Muscle layer of colon (tissue), 2 donors: ENCODE results near the gene INO80C.

Source experiments
- H3K27ac ChIP-seq: one replicate; pipeline ENCODE4 v1.7.0; 2013; ENCODE audit warnings: low read depth, mild to moderate bottlenecking, low read length, moderate library complexity
- H3K27me3 ChIP-seq, 2 donors: one replicate each; pipeline ENCODE4 v1.7.0; 2013; ENCODE audit warnings: low read length in 2 of 2, mild to moderate bottlenecking in 2 of 2; ENCODE audit not compliant: insufficient read depth in 2 of 2, control insufficient read depth in 1 of 2
- H3K36me3 ChIP-seq: one replicate; pipeline ENCODE4 v1.7.0; 2013; ENCODE audit warnings: mild to moderate bottlenecking, low read length; ENCODE audit not compliant: insufficient read depth
- H3K4me1 ChIP-seq: one replicate; pipeline ENCODE4 v1.7.0; 2013; ENCODE audit warnings: mild to moderate bottlenecking, low read length; ENCODE audit not compliant: insufficient read depth
- H3K4me3 ChIP-seq, 2 donors: one replicate each; pipeline ENCODE4 v1.7.0; 2013; ENCODE audit warnings: low read length in 2 of 2, low read depth in 1 of 2, mild to moderate bottlenecking in 1 of 2, moderate library complexity in 1 of 2
- H3K9ac ChIP-seq: one replicate; pipeline ENCODE4 v1.7.0; 2013; ENCODE audit warnings: low read length
- H3K9me3 ChIP-seq: one replicate; pipeline ENCODE4 v1.7.0; 2013; ENCODE audit warnings: mild to moderate bottlenecking, low read length
- donor health status: abdominal sarcoma.
- donor health status: Adenocarcinoma of cecum.

INO80C gene

DNA sequence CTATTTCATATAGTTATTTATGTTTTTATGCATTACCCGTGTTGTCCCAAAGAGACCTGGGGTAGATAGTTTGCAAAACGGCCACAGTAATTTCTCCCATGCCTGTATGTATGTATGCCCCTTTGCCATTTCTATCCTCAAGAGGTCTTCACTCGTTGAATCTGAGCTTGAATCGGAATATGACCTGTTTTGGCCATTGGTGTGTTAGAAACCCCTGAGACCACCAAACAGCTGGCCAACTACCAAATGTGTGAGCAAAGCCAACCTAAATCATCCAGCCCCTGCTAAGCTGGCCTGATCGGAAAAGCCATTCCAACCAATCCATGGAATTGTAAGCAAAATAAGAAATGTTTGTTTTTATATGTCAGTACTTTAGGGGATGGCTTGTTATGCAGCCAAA lies 23.4 kb upstream of the INO80C start:
- no peak overlapping the region for H3K27ac ChIP-seq
- H3K9me3 ChIP-seq, result no peaks in the 10 kb centered on the region
- H3K4me1 ChIP-seq, result peaks cover 20% of the 10 kb centered on the region

GRCh38 chr18:35519148-35519899 lies 21.6 kb upstream of the INO80C start:
- H3K4me3 ChIP-seq, result no peak overlapping the region
- H3K27ac ChIP-seq, result no peak overlapping the region
- H3K9ac ChIP-seq, result no peak overlapping the region
- H3K36me3 ChIP-seq, result no peaks in the 10 kb centered on the region
- H3K4me1 ChIP-seq, result peaks cover 19% of the 10 kb centered on the region
- H3K27me3 ChIP-seq, result no peaks in the 10 kb centered on the region
- no peaks in the 10 kb centered on the region for H3K9me3 ChIP-seq

More for the DNA sequence above, 23.4 kb upstream of the INO80C start:
- H3K4me3 ChIP-seq, result no peak overlapping the region
- H3K27me3 ChIP-seq, result no peaks in the 10 kb centered on the region
- H3K9ac ChIP-seq, result no peak overlapping the region
- no peaks in the 10 kb centered on the region for H3K36me3 ChIP-seq

DNA sequence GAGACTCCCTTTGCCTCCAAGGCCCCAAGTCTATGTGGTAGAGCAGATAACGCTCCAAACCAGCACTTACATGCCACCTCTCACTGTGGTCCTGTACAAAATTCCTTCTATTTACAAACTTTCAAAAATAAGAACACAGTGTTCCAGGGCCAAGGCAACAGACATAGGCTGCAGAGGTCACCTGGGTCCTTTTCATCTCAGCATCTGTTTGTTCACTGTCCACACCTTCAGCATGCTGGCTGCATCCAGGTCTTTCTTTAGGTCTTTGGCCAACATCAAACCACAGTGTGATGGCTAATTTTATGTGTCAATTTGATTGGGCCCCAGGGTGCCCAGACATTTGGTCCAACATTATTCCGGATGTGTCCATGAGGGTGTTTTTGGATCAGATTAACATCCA lies 20.0 kb upstream of the INO80C start:
- H3K9ac ChIP-seq, result no peak overlapping the region
- H3K36me3 ChIP-seq, result no peaks in the 10 kb centered on the region
- H3K27me3 ChIP-seq, result no peaks in the 10 kb centered on the region
- H3K9me3 ChIP-seq, result no peaks in the 10 kb centered on the region
- no peak overlapping the region for H3K27ac ChIP-seq
- H3K4me1 ChIP-seq, result peaks cover 16% of the 10 kb centered on the region
- H3K4me3 ChIP-seq, result no peak overlapping the region

DNA sequence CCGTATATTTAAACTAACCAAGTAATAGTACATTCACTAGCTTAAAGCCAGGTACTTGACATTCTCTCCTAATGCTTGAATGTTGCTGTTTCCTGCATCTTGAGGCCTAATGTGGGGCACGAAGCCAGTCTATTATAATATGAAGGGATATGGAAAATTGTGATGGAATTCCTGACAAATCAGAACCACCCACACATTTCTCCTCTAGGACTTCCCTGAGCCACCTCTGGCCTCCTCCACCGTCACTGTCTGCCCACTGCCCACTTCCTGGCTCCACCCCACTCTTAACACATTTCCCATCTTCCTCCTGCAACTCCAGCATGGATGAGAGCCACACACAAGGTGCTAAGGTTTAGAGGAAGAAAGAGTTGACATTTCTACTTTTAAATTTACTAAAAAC lies 19.0 kb upstream of the INO80C start:
- Histone ChIP-seq H3K9ac (no peak overlapping the region), H3K4me3 (no peak overlapping the region), H3K36me3 (no peaks in the 10 kb centered on the region), H3K27ac (no peak overlapping the region), H3K9me3 (no peaks in the 10 kb centered on the region), H3K4me1 (peaks cover 16% of the 10 kb centered on the region), H3K27me3 (no peaks in the 10 kb centered on the region)

DNA sequence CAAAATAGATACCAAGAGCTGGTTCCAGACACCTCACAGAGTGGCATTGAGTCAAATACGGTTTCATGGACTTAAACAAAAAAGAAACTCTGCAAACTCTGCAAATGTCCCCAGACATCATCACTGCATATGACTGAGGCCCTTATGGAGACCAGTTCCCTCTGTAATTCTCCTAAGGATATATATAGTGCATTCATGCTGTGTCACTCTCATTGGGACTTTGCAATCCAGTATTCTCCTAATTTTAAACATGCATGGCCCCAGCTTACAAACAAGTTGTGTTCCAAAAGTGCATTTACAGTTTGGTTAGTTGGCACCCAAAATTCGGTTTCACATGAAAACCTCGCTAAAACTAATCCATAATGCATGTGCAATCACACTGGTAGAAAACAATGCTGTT lies 18.6 kb upstream of the INO80C start:
- no peak overlapping the region for H3K9ac ChIP-seq
- H3K4me1 ChIP-seq, result peaks cover 16% of the 10 kb centered on the region
- H3K27me3 ChIP-seq, result no peaks in the 10 kb centered on the region
- H3K27ac ChIP-seq, result no peak overlapping the region
- no peaks in the 10 kb centered on the region for H3K36me3 ChIP-seq
- H3K9me3 ChIP-seq, result no peaks in the 10 kb centered on the region
- no peak overlapping the region for H3K4me3 ChIP-seq

DNA sequence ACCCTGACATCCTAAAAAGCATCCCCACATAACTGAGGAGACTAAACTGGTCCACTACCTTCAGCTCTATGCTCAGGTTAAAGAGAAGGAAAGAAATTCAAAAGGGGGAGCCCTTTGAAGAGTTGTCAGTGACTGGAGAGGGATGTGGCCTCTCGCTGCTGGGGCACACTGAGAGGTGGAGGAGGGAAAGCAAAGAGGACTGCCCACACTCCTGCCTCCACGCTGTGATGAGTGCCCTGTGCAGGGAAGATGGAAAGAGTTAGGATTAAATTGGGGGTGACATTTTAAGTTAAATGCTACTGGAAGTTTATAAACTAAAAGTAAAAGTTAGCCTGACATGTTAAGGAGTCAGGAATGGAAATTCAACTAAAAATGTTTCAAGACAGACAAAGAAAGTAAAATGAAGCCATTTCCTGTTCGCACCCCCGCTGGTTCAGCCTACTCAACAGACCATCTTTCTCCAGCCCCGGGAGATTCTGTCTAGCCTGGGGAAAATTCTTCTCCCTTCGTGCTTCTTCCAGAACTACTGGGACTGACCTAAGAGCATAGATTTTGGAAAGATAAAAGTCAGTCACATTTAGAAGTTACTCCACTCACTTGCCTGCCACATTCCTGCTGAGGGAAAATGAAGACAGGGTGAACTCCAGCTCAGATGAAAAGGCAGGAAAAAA lies 17.8 kb upstream of the INO80C start:
- no peak overlapping the region for H3K4me3 ChIP-seq
- no peaks in the 10 kb centered on the region for H3K27me3 ChIP-seq
- no peaks in the 10 kb centered on the region for H3K9me3 ChIP-seq
- no peaks in the 10 kb centered on the region for H3K36me3 ChIP-seq
- H3K4me1 ChIP-seq, result peaks cover 16% of the 10 kb centered on the region
- H3K9ac ChIP-seq, result no peak overlapping the region
- no peak overlapping the region for H3K27ac ChIP-seq

DNA sequence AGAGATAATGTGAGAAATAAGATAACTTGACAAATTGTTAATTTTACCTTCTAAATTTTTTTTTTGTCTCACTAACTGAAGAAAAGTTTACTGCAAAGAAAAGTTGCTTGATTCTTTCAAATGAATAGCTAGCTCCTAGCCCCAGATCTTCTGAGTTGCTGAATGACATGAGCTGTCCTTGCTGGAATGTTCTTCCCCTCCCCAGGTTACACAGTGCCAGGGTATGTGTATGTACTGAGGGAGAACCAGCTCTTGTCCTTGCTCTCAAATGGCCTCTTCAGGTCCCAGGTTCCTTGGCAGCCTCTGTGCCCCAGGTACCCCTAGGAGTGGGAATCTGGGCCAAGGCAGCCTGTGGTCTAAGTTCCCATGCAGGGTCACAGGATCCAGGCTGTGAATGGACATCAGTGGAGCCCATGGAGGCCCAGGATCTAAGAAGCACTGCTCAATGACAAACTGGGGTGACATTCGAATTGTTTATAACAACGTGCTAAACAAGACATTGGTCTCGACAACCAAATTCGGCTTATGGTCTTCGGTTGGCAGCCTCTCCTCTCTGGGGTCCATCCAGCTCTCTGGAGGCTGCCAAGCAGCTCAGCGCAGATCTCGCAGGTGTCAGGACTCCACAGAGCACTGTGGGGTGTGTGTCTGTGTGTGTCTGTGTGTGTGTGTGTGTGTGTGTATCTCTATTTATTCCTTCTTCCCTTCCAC lies 17.1 kb upstream of the INO80C start:
- Histone ChIP-seq H3K36me3 (no peaks in the 10 kb centered on the region), H3K4me1 (peaks cover 16% of the 10 kb centered on the region), H3K9me3 (no peaks in the 10 kb centered on the region), H3K4me3 (no peak overlapping the region), H3K9ac (no peak overlapping the region), H3K27ac (no peak overlapping the region), H3K27me3 (no peaks in the 10 kb centered on the region)

GRCh38 chr18:35514283-35514682 lies 16.5 kb upstream of the INO80C start:
- H3K9me3 ChIP-seq, result no peaks in the 10 kb centered on the region
- no peak overlapping the region for H3K27ac ChIP-seq
- H3K4me1 ChIP-seq, result peaks cover 16% of the 10 kb centered on the region
- H3K9ac ChIP-seq, result no peak overlapping the region
- H3K4me3 ChIP-seq, result no peak overlapping the region
- no peaks in the 10 kb centered on the region for H3K27me3 ChIP-seq
- no peaks in the 10 kb centered on the region for H3K36me3 ChIP-seq

- Histone ChIP-seq H3K4me3 (no peak overlapping the region), H3K36me3 (no peaks in the 10 kb centered on the region), H3K4me1 (peaks cover 16% of the 10 kb centered on the region), H3K9me3 (no peaks in the 10 kb centered on the region), H3K27ac (peak overlapping the region; percentile 52), H3K27me3 (no peaks in the 10 kb centered on the region), H3K9ac (no peak overlapping the region)
These were observed 15.6 kb upstream of the INO80C start for GRCh38 chr18:35513181-35513936.

- no peaks in the 10 kb centered on the region for H3K36me3 ChIP-seq
- H3K27me3 ChIP-seq, result no peaks in the 10 kb centered on the region
- no peak overlapping the region for H3K4me3 ChIP-seq
- H3K9ac ChIP-seq, result no peak overlapping the region
- H3K9me3 ChIP-seq, result no peaks in the 10 kb centered on the region
- peaks cover 16% of the 10 kb centered on the region for H3K4me1 ChIP-seq
- H3K27ac ChIP-seq, result no peak overlapping the region
These were observed 15.0 kb upstream of the INO80C start for GRCh38 chr18:35512761-35513160.

DNA sequence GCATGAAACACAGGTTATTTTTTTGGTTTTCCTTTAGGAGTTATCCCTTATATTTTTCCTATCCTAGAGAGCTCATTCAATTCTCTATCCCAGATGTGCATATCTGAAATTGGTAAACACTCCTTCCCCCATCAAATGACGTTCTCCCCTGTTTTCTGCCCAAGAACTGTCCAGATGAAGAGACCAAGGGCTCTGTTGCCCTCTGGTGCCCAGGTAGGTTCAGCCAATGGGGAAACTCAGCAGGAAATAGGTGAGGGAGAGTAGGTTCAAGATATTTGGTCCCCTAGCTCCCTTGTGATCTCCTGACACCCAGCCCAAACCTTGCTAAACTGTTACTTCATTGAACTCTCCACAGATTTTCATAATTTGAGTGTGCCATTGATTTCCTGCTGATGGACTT lies 14.1 kb upstream of the INO80C start:
- peaks cover 16% of the 10 kb centered on the region for H3K4me1 ChIP-seq
- no peak overlapping the region for H3K27ac ChIP-seq
- H3K9ac ChIP-seq, result no peak overlapping the region
- no peaks in the 10 kb centered on the region for H3K9me3 ChIP-seq
- H3K36me3 ChIP-seq, result no peaks in the 10 kb centered on the region
- H3K4me3 ChIP-seq, result no peak overlapping the region
- H3K27me3 ChIP-seq, result no peaks in the 10 kb centered on the region
